Measurements from ENCODE around the gene SLC7A8.

SLC7A8 gene

GRCh38 chr14:23124337-23124954, 59.0 kb downstream of the SLC7A8 start:
- no peak for DNase-seq (ENCODE audit: low spot score)
- no peak for TF ChIP-seq CTCF (IDR thresholded peaks at IDR 0.05; ENCODE audit: borderline replicate concordance, control extremely low read depth, extremely low read depth, insufficient read depth, missing control alignments)
- in situ Hi-C loops (cut with MboI; ENCODE audit: low sequenced_read_pairs, unreplicated experiment) = loop anchor here (10.0 kb wide), 2 partner anchors 60 to 170 kb away; partner anchors contain the start of gene SLC7A8

GRCh38 chr14:23123419-23123818, 60.0 kb downstream of the SLC7A8 start:
- no peak for TF ChIP-seq CTCF (IDR thresholded peaks at IDR 0.05; ENCODE audit: borderline replicate concordance, control extremely low read depth, extremely low read depth, insufficient read depth, missing control alignments)
- in situ Hi-C loops (cut with MboI; ENCODE audit: low sequenced_read_pairs, unreplicated experiment) = loop anchor here (10.0 kb wide), 2 partner anchors 61 to 171 kb away; partner anchors contain the start of gene SLC7A8
- DNase-seq (ENCODE audit: low spot score) = no peak

GRCh38 chr14:23122086-23122485, 61.4 kb downstream of the SLC7A8 start:
- in situ Hi-C loops (cut with MboI; ENCODE audit: low sequenced_read_pairs, unreplicated experiment) = loop anchor here (10.0 kb wide), 2 partner anchors 63 to 173 kb away; partner anchors contain the start of gene SLC7A8
- no peak for TF ChIP-seq CTCF (IDR thresholded peaks at IDR 0.05; ENCODE audit: borderline replicate concordance, control extremely low read depth, extremely low read depth, insufficient read depth, missing control alignments)
- no peak for DNase-seq (ENCODE audit: low spot score)

- DNase-seq (ENCODE audit: low spot score) = peak; percentile 55
- TF ChIP-seq CTCF (IDR thresholded peaks at IDR 0.05; ENCODE audit: borderline replicate concordance, control extremely low read depth, extremely low read depth, insufficient read depth, missing control alignments) = no peak
- in situ Hi-C loops (cut with MboI; ENCODE audit: low sequenced_read_pairs, unreplicated experiment) = loop anchor here (10.0 kb wide), 2 partner anchors 63 to 173 kb away; partner anchors contain the start of gene SLC7A8
Measured at GRCh38 chr14:23121361-23121771, 62.1 kb downstream of the SLC7A8 start.

GRCh38 chr14:23120541-23121251, 62.8 kb downstream of the SLC7A8 start:
- TF ChIP-seq CTCF (IDR thresholded peaks at IDR 0.05; ENCODE audit: borderline replicate concordance, control extremely low read depth, extremely low read depth, insufficient read depth, missing control alignments) = peak; percentile 100
- peak; percentile 92 for DNase-seq (ENCODE audit: low spot score)
- in situ Hi-C loops (cut with MboI; ENCODE audit: low sequenced_read_pairs, unreplicated experiment) = loop anchor here (10.0 kb wide), 2 partner anchors 64 to 174 kb away; partner anchors contain the start of gene SLC7A8

GRCh38 chr14:23119363-23120327, 63.8 kb downstream of the SLC7A8 start:
- DNase-seq (ENCODE audit: low spot score) = peak; percentile 68
- in situ Hi-C loops (cut with MboI; ENCODE audit: low sequenced_read_pairs, unreplicated experiment) = loop anchor here (10.0 kb wide), 2 partner anchors 65 to 175 kb away; partner anchors contain the start of gene SLC7A8
- TF ChIP-seq CTCF (IDR thresholded peaks at IDR 0.05; ENCODE audit: borderline replicate concordance, control extremely low read depth, extremely low read depth, insufficient read depth, missing control alignments) = no peak

Data from GM13976 (cell line).